MM.1S (cell line): ENCODE measurements around the gene MAP3K2.

Source experiments
- DNase-seq: peaks from one replicate; pipeline ENCODE4 v3.0.0-alpha.2; 2015
- H2AFZ ChIP-seq: fragments of 300-600 bp; sonication (generic); 2 replicates; pipeline ENCODE4 v1.6.0; 2016; ENCODE audit warnings: antibody characterized with exemption, low read length
- H3F3A ChIP-seq: fragments of 300-600 bp; sonication (generic); 2 replicates; pipeline ENCODE4 v1.6.1; 2016; ENCODE audit warnings: mild to moderate bottlenecking, antibody characterized with exemption, low read length, moderate library complexity, mixed read lengths; ENCODE audit not compliant: insufficient read depth
- H3K27ac ChIP-seq: fragments of 300-600 bp; sonication (generic); 2 replicates; pipeline ENCODE4 v1.5.1; 2016; ENCODE audit warnings: mild to moderate bottlenecking, low read length
- H3K27me3 ChIP-seq: fragments of 300-600 bp; sonication (generic); replicated peaks from 2 replicates; pipeline ENCODE4 v1.6.0; 2016; ENCODE audit warnings: low read length; ENCODE audit not compliant: insufficient read depth
- H3K36me3 ChIP-seq: fragments of 300-600 bp; sonication (generic); replicated peaks from 2 replicates; pipeline ENCODE4 v1.6.1; 2016; ENCODE audit warnings: mild to moderate bottlenecking, low read length, mixed read lengths; ENCODE audit not compliant: insufficient read depth
- H3K4me1 ChIP-seq: fragments of 300-600 bp; sonication (generic); 2 replicates; pipeline ENCODE4 v1.6.1; 2016; ENCODE audit warnings: low read length, mixed read lengths
- H3K4me2 ChIP-seq: fragments of 300-600 bp; sonication (generic); 2 replicates; pipeline ENCODE4 v1.6.0; 2016; ENCODE audit warnings: low read depth, low read length
- H3K4me3 ChIP-seq: fragments of 300-600 bp; sonication (generic); 2 replicates; pipeline ENCODE4 v1.5.1; 2016; ENCODE audit warnings: low read length, mixed read lengths
- H3K79me2 ChIP-seq: fragments of 300-600 bp; sonication (generic); 2 replicates; pipeline ENCODE4 v1.6.1; 2016; ENCODE audit warnings: mixed run types, low read length, mixed read lengths
- H3K9ac ChIP-seq: fragments of 300-600 bp; sonication (generic); 2 replicates; pipeline ENCODE4 v1.6.1; 2016; ENCODE audit warnings: low read length, mixed read lengths
- H3K9me2 ChIP-seq: fragments of 300-600 bp; sonication (generic); replicated peaks from 2 replicates; pipeline ENCODE4 v1.6.1; 2016; ENCODE audit warnings: mild to moderate bottlenecking, low read length, mixed read lengths; ENCODE audit not compliant: insufficient read depth
- H3K9me3 ChIP-seq: fragments of 300-600 bp; sonication (generic); replicated peaks from 2 replicates; pipeline ENCODE4 v1.6.1; 2016; ENCODE audit warnings: mild to moderate bottlenecking, low read length, mixed read lengths; ENCODE audit not compliant: insufficient read depth
- H4K20me1 ChIP-seq: fragments of 300-600 bp; sonication (generic); 2 replicates; pipeline ENCODE4 v1.6.1; 2016; ENCODE audit warnings: mild to moderate bottlenecking, low read length, moderate library complexity, mixed read lengths; ENCODE audit not compliant: insufficient read depth
- EZH2 ChIP-seq: fragments of 300-600 bp; sonication (generic); optimal IDR thresholded peaks from 2 replicates; pipeline ENCODE3; 2017; ENCODE audit warnings: low read depth, mild to moderate bottlenecking, antibody characterized with exemption, low read length, mixed read lengths
- EZH2phosphoT487 ChIP-seq: fragments of 300-600 bp; sonication (generic); IDR thresholded peaks from 2 replicates; pipeline ENCODE4 v1.6.1; 2018; ENCODE audit warnings: antibody characterized with exemption, low read length
- TF ChIP-seq, protein P1 (sequence below): fragments of 300-600 bp; sonication (generic); IDR thresholded peaks from 2 replicates; pipeline ENCODE4 v1.5.1; 2016; ENCODE audit warnings: antibody characterized with exemption, low read length, mixed read lengths

The MAP3K2 gene

DNA sequence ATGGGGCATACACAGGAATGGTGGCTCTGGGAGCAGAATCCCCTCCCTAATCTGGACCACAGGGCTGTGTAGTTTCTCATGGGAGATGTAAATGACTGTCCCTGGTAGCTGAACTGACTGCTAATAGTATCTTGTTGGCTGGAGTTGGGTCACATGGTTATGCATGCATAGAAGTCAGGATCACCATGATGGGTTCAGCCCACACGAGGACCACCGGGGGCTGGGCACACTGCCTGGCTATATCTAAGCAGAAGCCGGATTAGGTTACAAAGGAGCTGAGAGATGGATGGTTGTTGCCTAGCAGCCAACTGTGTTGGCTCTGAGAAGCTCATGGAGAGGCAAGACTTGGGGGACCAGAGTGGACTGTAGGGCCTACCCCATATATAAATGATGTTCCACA lies 6.7 kb upstream of the MAP3K2 start:
- Histone ChIP-seq H3K79me2 (no peaks in the 10 kb centered on the region), H3K4me3 (no peak overlapping the region), H3K27ac (no peak overlapping the region), H3K36me3 (no peaks in the 10 kb centered on the region), H3K9ac (no peak overlapping the region), H3K27me3 (no peaks in the 10 kb centered on the region), H3K9me2 (no peaks in the 10 kb centered on the region), H3F3A (peaks cover 6% of the 10 kb centered on the region), H3K4me1 (peaks cover 7% of the 10 kb centered on the region), H4K20me1 (no peaks in the 10 kb centered on the region), H2AFZ (no peak overlapping the region), H3K4me2 (no peak overlapping the region), H3K9me3 (no peaks in the 10 kb centered on the region)
- TF ChIP-seq EZH2phosphoT487, result no peak
- TF ChIP-seq, protein P1, sequence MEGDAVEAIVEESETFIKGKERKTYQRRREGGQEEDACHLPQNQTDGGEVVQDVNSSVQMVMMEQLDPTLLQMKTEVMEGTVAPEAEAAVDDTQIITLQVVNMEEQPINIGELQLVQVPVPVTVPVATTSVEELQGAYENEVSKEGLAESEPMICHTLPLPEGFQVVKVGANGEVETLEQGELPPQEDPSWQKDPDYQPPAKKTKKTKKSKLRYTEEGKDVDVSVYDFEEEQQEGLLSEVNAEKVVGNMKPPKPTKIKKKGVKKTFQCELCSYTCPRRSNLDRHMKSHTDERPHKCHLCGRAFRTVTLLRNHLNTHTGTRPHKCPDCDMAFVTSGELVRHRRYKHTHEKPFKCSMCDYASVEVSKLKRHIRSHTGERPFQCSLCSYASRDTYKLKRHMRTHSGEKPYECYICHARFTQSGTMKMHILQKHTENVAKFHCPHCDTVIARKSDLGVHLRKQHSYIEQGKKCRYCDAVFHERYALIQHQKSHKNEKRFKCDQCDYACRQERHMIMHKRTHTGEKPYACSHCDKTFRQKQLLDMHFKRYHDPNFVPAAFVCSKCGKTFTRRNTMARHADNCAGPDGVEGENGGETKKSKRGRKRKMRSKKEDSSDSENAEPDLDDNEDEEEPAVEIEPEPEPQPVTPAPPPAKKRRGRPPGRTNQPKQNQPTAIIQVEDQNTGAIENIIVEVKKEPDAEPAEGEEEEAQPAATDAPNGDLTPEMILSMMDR, result no peak
- no peak for TF ChIP-seq EZH2
- no peak for DNase-seq

DNA sequence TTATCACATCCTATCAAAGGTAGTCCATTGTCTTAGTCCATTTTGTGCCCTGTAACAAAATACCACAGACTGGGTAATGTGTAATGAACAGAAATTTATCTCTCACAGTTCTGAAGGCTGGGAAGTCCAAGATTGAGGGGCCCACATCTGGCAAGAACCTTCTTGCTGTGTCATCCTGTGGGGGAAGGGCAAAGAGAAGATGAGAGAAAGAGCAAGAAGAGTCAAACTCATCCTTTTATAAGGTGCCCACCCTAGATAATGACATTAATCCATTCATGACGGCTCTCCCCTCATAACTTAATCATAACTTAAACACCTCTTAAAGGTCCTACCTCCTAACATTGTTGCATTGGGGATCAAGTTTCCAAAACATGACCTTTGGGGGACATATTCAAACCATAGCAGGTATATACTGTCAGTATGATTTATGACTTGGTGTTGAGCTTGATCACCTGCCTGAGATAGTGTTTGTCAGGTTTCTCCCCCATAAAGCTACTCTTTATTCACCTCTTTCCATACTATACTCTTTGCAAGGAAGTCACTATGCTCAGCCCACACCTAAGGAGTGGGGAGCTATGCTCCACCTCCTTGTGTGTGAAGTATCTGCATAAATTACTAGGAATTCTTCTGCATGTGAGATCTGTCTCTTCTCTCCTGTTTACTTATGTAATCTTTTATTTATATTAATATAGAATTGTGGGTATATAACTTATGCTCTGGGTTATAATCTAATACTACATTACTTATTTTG lies 5.2 kb upstream of the MAP3K2 start:
- no peaks in the 10 kb centered on the region for H3K9me3 ChIP-seq
- H3K4me3 ChIP-seq, result no peak overlapping the region
- no peak overlapping the region for H3K4me2 ChIP-seq
- DNase-seq, result no peak
- TF ChIP-seq EZH2 (no peak), EZH2phosphoT487 (no peak)
- TF ChIP-seq, protein P1, result no peak
- H4K20me1 ChIP-seq, result no peaks in the 10 kb centered on the region
- peaks cover 20% of the 10 kb centered on the region for H3F3A ChIP-seq
- no peaks in the 10 kb centered on the region for H3K36me3 ChIP-seq
- H3K27me3 ChIP-seq, result no peaks in the 10 kb centered on the region
- H3K9ac ChIP-seq, result no peak overlapping the region
- no peaks in the 10 kb centered on the region for H3K79me2 ChIP-seq
- no peak overlapping the region for H2AFZ ChIP-seq
- H3K9me2 ChIP-seq, result no peaks in the 10 kb centered on the region
- no peak overlapping the region for H3K27ac ChIP-seq
- peaks cover 18% of the 10 kb centered on the region for H3K4me1 ChIP-seq

DNA sequence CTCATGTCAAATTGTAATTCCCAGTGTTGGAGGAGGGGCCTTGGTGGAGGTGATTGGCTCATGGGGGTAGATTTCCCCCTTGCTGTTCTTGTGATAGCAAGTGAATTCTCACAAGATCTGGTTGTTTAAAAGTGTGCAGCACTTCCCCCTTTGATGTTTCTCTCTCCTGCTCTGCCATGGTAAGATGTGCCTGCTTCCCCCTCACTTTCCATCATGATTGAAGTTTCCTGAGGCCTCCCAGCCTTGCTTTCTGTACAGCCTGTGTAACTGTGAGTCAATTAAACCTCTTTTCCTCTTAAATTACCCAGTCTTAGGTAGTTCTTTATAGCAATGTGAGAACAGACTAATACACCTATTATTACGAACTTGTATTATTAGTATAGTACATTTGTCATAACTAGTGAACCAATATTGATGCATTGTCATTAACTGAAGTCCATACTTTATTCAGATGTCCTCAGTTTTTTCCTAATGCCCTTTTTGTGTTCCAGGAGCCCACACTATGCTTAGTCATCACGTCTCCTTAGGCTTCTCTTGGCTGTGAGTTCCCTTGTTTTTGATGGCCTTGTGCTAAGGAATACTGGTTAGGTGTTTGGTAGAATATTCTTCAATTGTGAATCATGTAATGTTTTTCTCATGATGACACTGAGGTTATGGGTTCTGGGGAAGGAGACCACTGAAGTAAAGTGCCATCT lies 4.5 kb upstream of the MAP3K2 start:
- Histone ChIP-seq H3F3A (peaks cover 22% of the 10 kb centered on the region), H3K27me3 (no peaks in the 10 kb centered on the region), H3K79me2 (no peaks in the 10 kb centered on the region), H3K9ac (no peak overlapping the region), H3K4me1 (peaks cover 18% of the 10 kb centered on the region), H2AFZ (no peak overlapping the region), H3K4me3 (no peak overlapping the region), H3K4me2 (no peak overlapping the region), H4K20me1 (no peaks in the 10 kb centered on the region), H3K9me2 (no peaks in the 10 kb centered on the region), H3K27ac (no peak overlapping the region), H3K9me3 (no peaks in the 10 kb centered on the region), H3K36me3 (no peaks in the 10 kb centered on the region)
- TF ChIP-seq, protein P1, result no peak
- TF ChIP-seq EZH2 (no peak), EZH2phosphoT487 (no peak)
- no peak for DNase-seq
